Heart left ventricle (tissue), 16 donors: Measurements from ENCODE around the gene TBX3. TPM values are rescaled to one million over a fixed set of nuclear protein-coding genes. Genes with fewer than 3 reads are reported as not detected.
A peak's percentile ranks its signal among the peaks of the same experiment; 100 is the strongest.

Experiments used
- ATAC-seq, 4 donors: fragments of 200-7000 bp; cut with Tn5 transposase; one replicate each; pipeline ENCODE4 v1.9.1; 2020 to 2022; ENCODE audit warnings: moderate library complexity in 4 of 4, mild to moderate bottlenecking in 3 of 4, moderate number of reproducible peaks in 1 of 4
- DNase-seq, 5 donors: peaks; one replicate each; pipeline ENCODE4 v3.0.0-alpha.2; 2020
- H3K27ac ChIP-seq, 12 donors: fragments of 200-600 bp; sonication (generic) in 4 of 12; one replicate each; pipeline versions ENCODE4 v1.5.0 to v1.8.0; 2016 to 2022; ENCODE audit warnings: mild to moderate bottlenecking in 2 of 12
- H3K27me3 ChIP-seq, 9 donors: fragments of 200-600 bp; sonication (generic) in 2 of 9; one replicate each; pipeline versions ENCODE4 v1.5.1 to v1.8.0; 2016 to 2022; ENCODE audit warnings: mild to moderate bottlenecking in 3 of 9
- H3K36me3 ChIP-seq, 9 donors: fragments of 200-600 bp; sonication (generic) in 2 of 9; one replicate each; pipeline versions ENCODE4 v1.5.0 to v1.8.0; 2018 to 2022; ENCODE audit warnings: mild to moderate bottlenecking in 2 of 9
- H3K4me1 ChIP-seq, 12 donors: fragments of 200-600 bp; sonication (generic) in 4 of 12; one replicate each; pipeline versions ENCODE4 v1.5.0 to v1.8.0; 2016 to 2022; ENCODE audit warnings: mild to moderate bottlenecking in 3 of 12
- H3K4me3 ChIP-seq, 12 donors: fragments of 200-600 bp; sonication (generic) in 4 of 12; one replicate each; pipeline versions ENCODE4 v1.5.0 to v1.8.0; 2017 to 2022; ENCODE audit warnings: mild to moderate bottlenecking in 9 of 12, moderate library complexity in 4 of 12
- H3K9me3 ChIP-seq, 12 donors: fragments of 200-600 bp; sonication (generic) in 4 of 12; one replicate each; pipeline versions ENCODE4 v1.5.0 to v1.8.0; 2016 to 2022; ENCODE audit warnings: mild to moderate bottlenecking in 1 of 12
- CTCF ChIP-seq, 12 donors: fragments of 200-600 bp; sonication (generic) in 4 of 12; IDR thresholded peaks; one replicate each; pipeline versions ENCODE4 v1.5.0 to v1.8.0; 2018 to 2022; ENCODE audit warnings: antibody characterized with exemption in 12 of 12, mild to moderate bottlenecking in 5 of 12
- POLR2A ChIP-seq, 2 donors: fragments of 450-650 bp; IDR thresholded peaks; one replicate each; pipeline ENCODE4 v1.6.1; 2017; ENCODE audit warnings: antibody characterized with exemption in 2 of 2, mild to moderate bottlenecking in 2 of 2, moderate library complexity in 2 of 2
- WGBS, 4 donors: extraction: QIAGEN DNeasy Blood & Tissue Kit in 2 of 4; methylation state at CpG; one replicate each; pipeline versions ENCODE4 v1.1.5 to v1.1.7; 2013 to 2018; 5-methylcytosine and 5-hydroxymethylcytosine counted together
- intact Hi-C, 10 donors: fragments of 100-400 bp; cut with DNase I; formaldehyde crosslinking; loops; one replicate each; pipeline versions ENCODE4 v1.11.1 to v1.14.2; 2022
- polyA plus RNA-seq, 2 donors: library from polyadenylated mRNA; stranded (reverse); fragments of 200-250 nt; gene quantifications; one replicate each; pipeline ENCODE4 v1.2.3, GENCODE V29; 2013
- total RNA-seq, 9 donors: library from RNA; depleted of rRNA in 2 of 9; stranded (reverse); fragments of >200 nt in 2 of 9; fragmentation: NEBNext Ultra II Directional in 3 of 9; extraction: Animal tissue kit (Norgen Biotek cat#: 25700) in 3 of 9; gene quantifications; one replicate each; pipeline versions ENCODE4 v1.1.0 to v1.2.4, GENCODE V29; 2016 to 2023
- donor health status: ischemic (EF 13 %, LVEDD 7.1; RV severe dilation, severe dysfunction).
- donor health status: healthy with polysubstance abuse.
- donor health status: DM: no; HTN: yes; CAD: no.
- donor health status: DM: no; HTN: no; CAD: no.
- donor health status: ischemic (EF 25% LVEDD 6.9; RV normal size, moderate dysfunction).
- donor health status: ischemic (EF 25% LVEDD 5.7; RV mildly dilated, moderate dysfunction).
- donor health status: healthy.
- donor health status: DM: yes; HTN: yes; CAD: no.
- donor health status: ischemic (EF 35%, LVEDD 5.7; RV mildly dilated, moderate dysfunction).
- donor health status: nonischemic (EF 11% LVEDD 7.7; RV severe dilation, severe dysfunction).
- donor health status: DM: yes; HTN: yes; CAD: no.
- donor health status: PGD.
- donor health status: ischemic (EF 29% LVEDD 5.4; RV normal size, mild dysfunction).
- donor health status: nonischemic (EF 23%, LVEDD 6.1; RV moderate dilation, normal function).

TBX3 gene
- total and polyA plus RNA-seq, 11 donors, result 10.3 to 31.3 (median 15.7) TPM

GRCh38 chr12:114666746-114667668 lies 17.0 kb downstream of the TBX3 start:
- intact Hi-C loops, result loop anchor here (2.0 to 10.0 kb wide), 8 partner anchors 498 to 1088 kb away; no protein-coding TSS in a partner anchor
- no peak for DNase-seq

GRCh38 chr12:114665411-114666260 lies 18.3 kb downstream of the TBX3 start:
- no peaks in the 10 kb centered on the region for H3K9me3 ChIP-seq
- no peak for DNase-seq
- peaks cover 24 to 68% (median 44%) of the 10 kb centered on the region in 9 donors for H3K27me3 ChIP-seq
- intact Hi-C loops, result loop anchor here (2.0 to 10.0 kb wide), 8 partner anchors 499 to 1089 kb away; no protein-coding TSS in a partner anchor
- H3K27ac ChIP-seq, result no peak overlapping the region
- 11 to 25% (median 19%) methylated on average over 46 to 53 of the region's 54 CpGs for WGBS, 4 donors
- H3K4me1 ChIP-seq, result peaks cover 0 to 35% (median 8%) of the 10 kb centered on the region in 12 donors
- H3K36me3 ChIP-seq, result no peaks in the 10 kb centered on the region
- ATAC-seq, result no peak
- TF ChIP-seq POLR2A (IDR thresholded peaks at IDR 0.05) (no peak), CTCF (IDR thresholded peaks at IDR 0.05) (no peak)
- H3K4me3 ChIP-seq, result peak overlapping the region in 1 of 12 donors; percentile 17

More at GRCh38 chr12:114666746-114667668, 17.0 kb downstream of the TBX3 start:
- Histone ChIP-seq H3K4me3 (no peak overlapping the region), H3K36me3 (peaks cover 0 to 12% (median 7%) of the 10 kb centered on the region in 9 donors), H3K4me1 (peaks cover 0 to 35% (median 8%) of the 10 kb centered on the region in 12 donors), H3K27ac (no peak overlapping the region), H3K27me3 (peaks cover 24 to 81% (median 44%) of the 10 kb centered on the region in 9 donors), H3K9me3 (no peaks in the 10 kb centered on the region)
- WGBS, 4 donors, result 33 to 54% (median 53%) methylated on average over 47 to 53 of the region's 53 CpGs
- TF ChIP-seq POLR2A (IDR thresholded peaks at IDR 0.05) (no peak), CTCF (IDR thresholded peaks at IDR 0.05) (no peak)
- ATAC-seq, result peak in 1 of 4 donors; percentile 14

- peaks cover 24 to 68% (median 39%) of the 10 kb centered on the region in 9 donors for H3K27me3 ChIP-seq
- H3K36me3 ChIP-seq, result no peaks in the 10 kb centered on the region
- H3K4me3 ChIP-seq, result peak overlapping the region in 2 of 12 donors; percentile 2 to 16
- ATAC-seq, result no peak
- WGBS, 4 donors, result 13 to 18% (median 15%) methylated on average over 38 to 47 of the region's 47 CpGs
- no peak overlapping the region for H3K27ac ChIP-seq
- intact Hi-C loops, result loop anchor here (1.0 to 10.0 kb wide), 7 partner anchors 500 to 1253 kb away; no protein-coding TSS in a partner anchor
- peaks cover 0 to 35% (median 8%) of the 10 kb centered on the region in 12 donors for H3K4me1 ChIP-seq
- no peak for DNase-seq
- H3K9me3 ChIP-seq, result no peaks in the 10 kb centered on the region
- TF ChIP-seq CTCF (IDR thresholded peaks at IDR 0.05) (no peak), POLR2A (IDR thresholded peaks at IDR 0.05) (no peak)
Observed at GRCh38 chr12:114664651-114665320, 19.2 kb downstream of the TBX3 start.
